CD14-positive monocyte (primary cell): Measurements from ENCODE around the gene HOXB4. TPM values are rescaled to one million over a fixed set of nuclear protein-coding genes. Genes with fewer than 3 reads are reported as not detected.
A peak's percentile ranks its signal among the peaks of the same experiment; 100 is the strongest.

Experiments
- DNase-seq, 3 donors: peaks; one replicate each; pipeline ENCODE4 v3.0.0-alpha.2; 2011 to 2022
- H2AFZ ChIP-seq: 2 replicates; pipeline ENCODE4 v1.6.0; 2012; ENCODE audit warnings: mild to moderate bottlenecking, low read depth, low read length, inconsistent platforms; ENCODE audit not compliant: insufficient read depth, poor library complexity, severe bottlenecking
- H3K27ac ChIP-seq, 2 donors: 1 replicate in 1 of 2; 2 replicates in 1 of 2; pipeline ENCODE4 v1.5.1; 2012 to 2013; ENCODE audit warnings: low read length in 2 of 2, control low read depth in 1 of 2, inconsistent platforms in 1 of 2, low read depth in 1 of 2, mild to moderate bottlenecking in 1 of 2
- H3K27me3 ChIP-seq, 2 donors: one replicate each; pipeline versions ENCODE4 v1.6.0 to v1.6.1; 2011 to 2013; ENCODE audit warnings: low read length in 2 of 2; ENCODE audit not compliant: control insufficient read depth in 2 of 2, insufficient read depth in 2 of 2
- H3K36me3 ChIP-seq, 2 donors: replicated peaks in 1 of 2; 1 replicate in 1 of 2; 2 replicates in 1 of 2; pipeline versions ENCODE4 v1.5.1 to v1.6.1; 2012 to 2013; ENCODE audit warnings: low read length in 2 of 2, control low read depth in 1 of 2, inconsistent platforms in 1 of 2, mild to moderate bottlenecking in 1 of 2; ENCODE audit not compliant: insufficient read depth in 2 of 2, control insufficient read depth in 1 of 2
- H3K4me1 ChIP-seq, 2 donors: 1 replicate in 1 of 2; 2 replicates in 1 of 2; pipeline versions ENCODE4 v1.5.1 to v1.6.1; 2012 to 2013; ENCODE audit warnings: low read length in 2 of 2, control low read depth in 1 of 2, inconsistent platforms in 1 of 2, mild to moderate bottlenecking in 1 of 2, moderate library complexity in 1 of 2; ENCODE audit not compliant: insufficient read depth in 2 of 2, control insufficient read depth in 1 of 2
- H3K4me2 ChIP-seq: replicated peaks from 2 replicates; pipeline ENCODE3; 2012; ENCODE audit warnings: low read length, moderate library complexity, mild to moderate bottlenecking; ENCODE audit not compliant: poor library complexity, severe bottlenecking; ENCODE audit errors: extremely low read depth
- H3K4me3 ChIP-seq, 3 experiments: fragments of 200-600 bp in 1 of 3; sonication (generic) in 1 of 3; replicated peaks in 1 of 3; 1 replicate in 2 of 3; 2 replicates in 1 of 3; pipeline ENCODE4 v1.5.1; 2011 to 2013; ENCODE audit warnings: low read length in 3 of 3, mild to moderate bottlenecking in 3 of 3, control low read depth in 2 of 3, low read depth in 2 of 3, inconsistent platforms in 1 of 3, moderate library complexity in 1 of 3
- H3K79me2 ChIP-seq: 2 replicates; pipeline ENCODE4 v1.6.0; 2012; ENCODE audit warnings: mild to moderate bottlenecking, control low read depth, inconsistent platforms, low read length, moderate library complexity; ENCODE audit not compliant: insufficient read depth
- H3K9ac ChIP-seq: 2 replicates; pipeline ENCODE4 v1.6.0; 2017; ENCODE audit warnings: low read length, mild to moderate bottlenecking; ENCODE audit not compliant: insufficient read depth, poor library complexity, severe bottlenecking
- H3K9me3 ChIP-seq, 2 donors: replicated peaks in 1 of 2; 1 replicate in 1 of 2; 2 replicates in 1 of 2; pipeline versions ENCODE4 v1.5.1 to v1.6.1; 2012 to 2013; ENCODE audit warnings: low read length in 2 of 2, control low read depth in 1 of 2; ENCODE audit not compliant: control insufficient read depth in 1 of 2, insufficient read depth in 1 of 2
- H4K20me1 ChIP-seq: 2 replicates; pipeline ENCODE4 v1.6.0; 2012; ENCODE audit warnings: mild to moderate bottlenecking, low read length, control low read depth, moderate library complexity; ENCODE audit not compliant: insufficient read depth
- H3K27ac Mint-ChIP-seq, 7 donors: one replicate each; pipeline ENCODE4 v1.8.0; 2020; ENCODE audit warnings: mild to moderate bottlenecking in 7 of 7, mixed read lengths in 7 of 7, moderate library complexity in 6 of 7, inconsistent platforms in 2 of 7
- H3K27me3 Mint-ChIP-seq, 3 donors: one replicate each; pipeline ENCODE4 v1.8.0; 2021 to 2022; ENCODE audit warnings: low read depth in 3 of 3, mild to moderate bottlenecking in 3 of 3, mixed read lengths in 3 of 3, moderate library complexity in 3 of 3, inconsistent platforms in 1 of 3
- H3K36me3 Mint-ChIP-seq, 2 donors: one replicate each; pipeline ENCODE4 v1.8.0; 2020; ENCODE audit warnings: mixed read lengths in 2 of 2, inconsistent platforms in 1 of 2, mild to moderate bottlenecking in 1 of 2
- H3K4me1 Mint-ChIP-seq: one replicate; pipeline ENCODE4 v1.8.0; 2020; ENCODE audit warnings: mild to moderate bottlenecking, mixed read lengths
- H3K4me3 Mint-ChIP-seq, 2 donors: one replicate each; pipeline ENCODE4 v1.8.0; 2020; ENCODE audit warnings: mild to moderate bottlenecking in 2 of 2, mixed read lengths in 2 of 2, moderate library complexity in 1 of 2
- H3K9me3 Mint-ChIP-seq, 7 donors: one replicate each; pipeline ENCODE4 v1.8.0; 2020 to 2022; ENCODE audit warnings: mixed read lengths in 7 of 7, mild to moderate bottlenecking in 6 of 7, moderate library complexity in 6 of 7, inconsistent platforms in 2 of 7
- CTCF ChIP-seq: fragments of 200-600 bp; IDR thresholded peaks from one replicate; pipeline ENCODE4 v1.8.0; 2022; ENCODE audit warnings: antibody characterized with exemption, mild to moderate bottlenecking
- WGBS: methylation state at CpG from one replicate; pipeline ENCODE4 v1.1.5; 2013; ENCODE audit warnings: missing lambda C conversion rate; ENCODE audit not compliant: insufficient coverage; 5-methylcytosine and 5-hydroxymethylcytosine counted together
- intact Hi-C, 2 donors: fragments of 100-400 bp; cut with micrococcal nuclease; formaldehyde crosslinking; loops; one replicate each; pipeline versions ENCODE4 v1.15.0 to v1.15.1; 2023
- polyA plus RNA-seq, 3 donors: library from polyadenylated mRNA; depleted of rRNA in 1 of 3; unstranded in 2 of 3; stranded (reverse) in 1 of 3; fragments of 300-500 nt in 2 of 3; fragments of >200 nt in 1 of 3; fragmentation: Illumina TruSeq in 2 of 3; gene quantifications; 1 replicate in 2 of 3; 2 replicates in 1 of 3; pipeline ENCODE4 v1.2.3, GENCODE V29; 2012 to 2021

HOXB4 gene
- polyA plus RNA-seq, 3 donors, result 0.16 TPM; not detected in 2

GRCh38 chr17:48563867-48564187, 14.3 kb downstream of the HOXB4 start:
- Histone ChIP-seq H3K4me3 (no peak overlapping the region), H3K9ac (no peak overlapping the region), H3K9me3 (no peaks in the 10 kb centered on the region), H4K20me1 (no peaks in the 10 kb centered on the region), H3K36me3 (no peaks in the 10 kb centered on the region), H3K27me3 (peaks cover 35 to 64% of the 10 kb centered on the region in 2 donors), H3K4me1 (peaks cover 0 to 4% of the 10 kb centered on the region in 2 donors), H3K79me2 (no peaks in the 10 kb centered on the region), H3K27ac (no peak overlapping the region), H3K4me2 (no peak overlapping the region), H2AFZ (no peak overlapping the region)
- DNase-seq, result no peak
- TF ChIP-seq CTCF, result no peak
- peaks cover 0 to 6% (median 2%) of the 10 kb centered on the region in 7 donors for H3K9me3 Mint-ChIP-seq
- H3K27me3 Mint-ChIP-seq, result peaks cover 29 to 32% (median 31%) of the 10 kb centered on the region in 3 donors
- H3K27ac Mint-ChIP-seq, result no peak overlapping the region
- H3K4me3 Mint-ChIP-seq, result peak overlapping the region in 1 of 2 donors; percentile 56
- peaks cover 2 to 8% of the 10 kb centered on the region in 2 donors for H3K36me3 Mint-ChIP-seq
- WGBS, result 79% methylated on average over 4 of the region's 10 CpGs
- H3K4me1 Mint-ChIP-seq, result peaks cover 7% of the 10 kb centered on the region
- intact Hi-C loops, result no loop called here

DNA sequence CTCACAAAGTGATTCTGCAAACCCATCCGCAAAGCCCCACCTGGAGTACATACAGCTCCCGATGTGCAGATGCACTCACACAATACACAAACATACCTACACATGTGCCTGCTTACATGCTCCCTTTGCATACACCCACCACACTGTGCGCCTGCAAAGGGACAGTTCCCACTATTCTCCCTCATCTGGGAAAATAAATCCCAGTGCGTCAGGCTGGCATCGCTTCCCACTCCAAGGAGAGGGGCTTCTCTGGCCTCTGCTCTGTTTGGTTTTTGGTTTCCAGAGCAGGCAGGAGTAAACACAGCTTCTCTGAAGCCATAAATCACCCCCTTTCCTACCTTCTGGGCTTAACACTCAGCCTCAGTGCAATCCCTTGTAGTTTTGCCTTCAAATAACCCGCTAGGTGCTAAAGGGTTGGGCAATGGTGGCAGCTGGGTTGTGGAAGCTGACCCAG, 14.7 kb downstream of the HOXB4 start:
- 96% methylated on average over 4 of the region's 6 CpGs for WGBS
- no peak overlapping the region for H3K9ac ChIP-seq
- no peaks in the 10 kb centered on the region for H3K9me3 ChIP-seq
- Mint-ChIP-seq H3K9me3 (peaks cover 0 to 4% (median under 1%) of the 10 kb centered on the region in 7 donors), H3K4me3 (peak overlapping the region in 1 of 2 donors; percentile 56), H3K4me1 (peaks cover 4% of the 10 kb centered on the region), H3K27ac (no peak overlapping the region), H3K27me3 (peaks cover 33 to 35% (median 35%) of the 10 kb centered on the region in 3 donors), H3K36me3 (peaks cover 1 to 7% of the 10 kb centered on the region in 2 donors)
- intact Hi-C loops, result no loop called here
- H3K4me3 ChIP-seq, result no peak overlapping the region
- no peak for DNase-seq
- TF ChIP-seq CTCF, result no peak
- no peak overlapping the region for H3K27ac ChIP-seq
- H3K27me3 ChIP-seq, result peaks cover 31 to 60% of the 10 kb centered on the region in 2 donors
- H4K20me1 ChIP-seq, result no peaks in the 10 kb centered on the region
- H2AFZ ChIP-seq, result no peak overlapping the region
- no peak overlapping the region for H3K4me2 ChIP-seq
- no peaks in the 10 kb centered on the region for H3K36me3 ChIP-seq
- peaks cover 0 to 1% of the 10 kb centered on the region in 2 donors for H3K4me1 ChIP-seq
- H3K79me2 ChIP-seq, result no peaks in the 10 kb centered on the region
